GM12801 (cell line): ENCODE measurements around the gene TMEM139.

Experiments
- CTCF ChIP-seq: IDR thresholded peaks from one replicate; pipeline ENCODE4 v1.5.1; 2011; ENCODE audit warnings: control low read depth; ENCODE audit not compliant: insufficient read length; ENCODE audit errors: extremely low read depth

Gene TMEM139

GRCh38 chr7:143316492-143316891 is 31.7 kb downstream of the TMEM139 start:
- no peak for TF ChIP-seq CTCF

DNA sequence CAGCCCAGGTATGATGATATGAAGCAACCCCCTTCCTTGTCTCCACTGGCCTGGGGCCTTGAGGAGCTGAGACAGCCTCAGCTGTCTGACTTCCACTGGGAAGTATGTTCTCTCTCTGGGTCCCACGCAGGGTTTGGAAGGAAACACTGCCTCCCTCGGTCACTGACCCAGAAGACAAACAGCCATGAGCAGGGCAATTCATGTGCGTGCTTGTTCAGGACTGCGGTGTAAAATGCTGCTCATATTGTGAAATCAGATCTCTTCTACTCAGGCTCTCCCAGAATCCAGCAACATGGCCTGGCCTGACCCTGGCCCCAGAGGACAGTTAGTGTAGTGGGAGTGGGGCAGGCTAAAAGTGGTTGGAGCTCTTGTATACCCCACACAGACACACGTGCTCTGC is 33.9 kb downstream of the TMEM139 start:
- no peak for TF ChIP-seq CTCF

DNA sequence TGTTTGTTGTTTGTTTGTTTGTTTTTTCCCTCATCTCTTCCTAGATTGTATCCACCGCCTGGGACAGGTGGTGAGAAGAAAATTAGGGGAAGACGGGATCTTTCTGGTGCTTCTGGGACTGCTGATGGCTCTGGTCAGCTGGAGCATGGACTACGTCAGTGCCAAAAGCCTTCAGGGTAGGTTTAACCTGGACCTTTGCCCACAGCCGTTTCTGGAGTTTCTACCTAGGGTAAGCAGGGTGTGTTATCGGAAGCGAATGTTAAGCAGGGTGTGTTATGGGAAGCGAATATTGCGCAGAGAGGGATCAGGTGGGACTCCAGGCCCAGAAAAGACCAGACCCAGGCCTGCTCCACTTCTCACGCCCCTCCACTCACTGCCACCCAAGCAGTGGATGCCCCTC is 35.9 kb downstream of the TMEM139 start:
- no peak for TF ChIP-seq CTCF

- no peak for TF ChIP-seq CTCF
These were observed 36.5 kb downstream of the TMEM139 start for GRCh38 chr7:143321242-143321641.

- no peak for TF ChIP-seq CTCF
These were observed 37.0 kb downstream of the TMEM139 start for GRCh38 chr7:143321734-143322133.

GRCh38 chr7:143322760-143323633 is 38.2 kb downstream of the TMEM139 start:
- no peak for TF ChIP-seq CTCF

GRCh38 chr7:143323653-143324052 is 38.9 kb downstream of the TMEM139 start:
- TF ChIP-seq CTCF: no peak
